Measurements from ENCODE around the gene ENOX2. TPM values are rescaled to one million over a fixed set of nuclear protein-coding genes. Genes with fewer than 3 reads are reported as not detected.

ENOX2 gene
- total RNA-seq, 1 donor from 2014 or later, result 12.2 TPM

DNA sequence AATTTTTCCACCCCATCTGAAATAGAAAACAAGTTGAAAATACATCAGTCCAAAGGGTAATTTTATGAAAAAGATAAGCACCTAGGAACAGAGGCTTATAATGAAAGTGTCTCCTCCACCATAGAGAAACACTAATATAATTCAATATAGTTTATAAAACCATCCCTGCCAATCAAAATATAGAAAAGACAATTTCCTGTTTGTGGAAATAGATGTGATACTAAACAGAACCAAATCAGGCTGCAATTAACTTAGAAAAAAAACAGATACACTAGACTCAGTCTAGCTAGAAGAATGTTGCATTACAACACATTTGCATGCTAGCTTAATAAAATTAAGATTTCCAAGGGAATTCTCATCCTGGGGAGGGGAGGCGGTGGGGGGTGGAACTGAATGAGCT lies 68.2 kb downstream of the ENOX2 start:
- TF ChIP-seq, protein P1, sequence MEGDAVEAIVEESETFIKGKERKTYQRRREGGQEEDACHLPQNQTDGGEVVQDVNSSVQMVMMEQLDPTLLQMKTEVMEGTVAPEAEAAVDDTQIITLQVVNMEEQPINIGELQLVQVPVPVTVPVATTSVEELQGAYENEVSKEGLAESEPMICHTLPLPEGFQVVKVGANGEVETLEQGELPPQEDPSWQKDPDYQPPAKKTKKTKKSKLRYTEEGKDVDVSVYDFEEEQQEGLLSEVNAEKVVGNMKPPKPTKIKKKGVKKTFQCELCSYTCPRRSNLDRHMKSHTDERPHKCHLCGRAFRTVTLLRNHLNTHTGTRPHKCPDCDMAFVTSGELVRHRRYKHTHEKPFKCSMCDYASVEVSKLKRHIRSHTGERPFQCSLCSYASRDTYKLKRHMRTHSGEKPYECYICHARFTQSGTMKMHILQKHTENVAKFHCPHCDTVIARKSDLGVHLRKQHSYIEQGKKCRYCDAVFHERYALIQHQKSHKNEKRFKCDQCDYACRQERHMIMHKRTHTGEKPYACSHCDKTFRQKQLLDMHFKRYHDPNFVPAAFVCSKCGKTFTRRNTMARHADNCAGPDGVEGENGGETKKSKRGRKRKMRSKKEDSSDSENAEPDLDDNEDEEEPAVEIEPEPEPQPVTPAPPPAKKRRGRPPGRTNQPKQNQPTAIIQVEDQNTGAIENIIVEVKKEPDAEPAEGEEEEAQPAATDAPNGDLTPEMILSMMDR (IDR thresholded peaks at IDR 0.05), result no peak
- no peak overlapping the region for H3K27ac ChIP-seq
- no peaks in the 10 kb centered on the region for H3K9me3 ChIP-seq
- no peaks in the 10 kb centered on the region for H3K36me3 ChIP-seq
- no peaks in the 10 kb centered on the region for H3K4me1 ChIP-seq
- no peaks in the 10 kb centered on the region for H3K27me3 ChIP-seq
- DNase-seq (no peak), ATAC-seq (no peak)
- intact Hi-C loops (cut with DNase I), result no loop called here
- H3K4me3 ChIP-seq, result no peak overlapping the region

- intact Hi-C loops (cut with DNase I), result no loop called here
- Histone ChIP-seq H3K27ac (no peak overlapping the region), H3K9me3 (no peaks in the 10 kb centered on the region), H3K4me1 (no peaks in the 10 kb centered on the region), H3K27me3 (no peaks in the 10 kb centered on the region), H3K36me3 (no peaks in the 10 kb centered on the region), H3K4me3 (no peak overlapping the region)
- no peak for ATAC-seq
- TF ChIP-seq, protein P1 (IDR thresholded peaks at IDR 0.05), result no peak
- DNase-seq, result no peak
Measured at GRCh38 chrX:130834149-130834548, 68.9 kb downstream of the ENOX2 start.

GRCh38 chrX:130831347-130831722 lies 71.7 kb downstream of the ENOX2 start:
- no peak overlapping the region for H3K27ac ChIP-seq
- H3K4me3 ChIP-seq, result no peak overlapping the region
- no peaks in the 10 kb centered on the region for H3K27me3 ChIP-seq
- DNase-seq (no peak), ATAC-seq (no peak)
- TF ChIP-seq, protein P1 (IDR thresholded peaks at IDR 0.05), result no peak
- intact Hi-C loops (cut with DNase I), result no loop called here
- H3K36me3 ChIP-seq, result no peaks in the 10 kb centered on the region
- H3K9me3 ChIP-seq, result no peaks in the 10 kb centered on the region
- H3K4me1 ChIP-seq, result no peaks in the 10 kb centered on the region

- ATAC-seq (no peak), DNase-seq (no peak)
- Histone ChIP-seq H3K9me3 (no peaks in the 10 kb centered on the region), H3K4me3 (no peak overlapping the region), H3K4me1 (no peaks in the 10 kb centered on the region), H3K36me3 (no peaks in the 10 kb centered on the region), H3K27me3 (no peaks in the 10 kb centered on the region), H3K27ac (no peak overlapping the region)
- intact Hi-C loops (cut with DNase I), result no loop called here
- TF ChIP-seq, protein P1 (IDR thresholded peaks at IDR 0.05), result no peak
Measured at GRCh38 chrX:130830599-130831346, 72.2 kb downstream of the ENOX2 start.

DNA sequence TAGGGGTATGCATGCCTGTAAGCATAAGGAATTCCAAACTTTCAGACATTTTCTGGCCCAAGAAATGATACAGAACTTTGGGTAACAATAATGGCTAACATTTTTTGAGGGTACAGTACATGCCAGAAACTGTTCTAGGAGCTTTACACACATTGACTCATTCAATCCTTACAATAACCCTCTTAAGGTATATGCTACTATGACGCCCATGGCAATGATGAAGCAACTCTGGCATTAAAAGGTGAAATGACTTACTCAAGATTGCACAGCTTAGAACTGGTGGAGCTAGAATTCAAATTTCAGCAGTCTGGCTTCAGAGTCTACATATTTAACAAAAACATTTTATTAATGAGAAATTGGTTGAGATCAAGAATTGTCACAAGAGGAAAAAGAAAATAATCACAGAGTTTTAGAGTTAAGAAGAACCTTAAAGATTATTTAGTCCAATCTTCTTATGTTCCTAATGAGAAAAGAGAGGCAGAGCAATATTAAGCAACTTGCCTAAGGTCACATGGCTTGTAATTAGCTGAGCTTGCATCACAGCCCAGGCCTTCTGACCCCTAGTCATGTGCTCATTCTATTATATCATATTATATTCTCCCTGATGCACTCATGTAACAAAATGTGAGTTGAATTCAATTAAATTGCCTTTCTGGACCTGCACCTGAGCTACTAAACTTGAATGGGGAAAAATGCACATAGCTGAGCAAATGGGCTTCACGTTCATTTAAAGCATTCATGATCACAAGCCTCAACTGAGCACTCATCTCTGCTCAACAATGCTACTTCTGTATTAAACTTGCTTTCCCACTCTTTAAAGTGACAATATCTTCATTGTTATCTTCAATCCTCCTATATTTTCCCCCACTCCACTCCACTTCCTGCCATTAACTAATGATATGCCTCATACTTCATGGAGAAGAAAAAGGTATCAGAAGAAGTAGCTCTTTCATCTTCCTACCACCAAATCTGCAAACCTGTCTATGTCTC lies 73.2 kb downstream of the ENOX2 start:
- no peak for ATAC-seq
- Histone ChIP-seq H3K4me3 (no peak overlapping the region), H3K9me3 (no peaks in the 10 kb centered on the region), H3K36me3 (no peaks in the 10 kb centered on the region), H3K27ac (no peak overlapping the region), H3K4me1 (no peaks in the 10 kb centered on the region), H3K27me3 (no peaks in the 10 kb centered on the region)
- no peak for DNase-seq
- intact Hi-C loops (cut with DNase I), result no loop called here
- TF ChIP-seq, protein P1 (IDR thresholded peaks at IDR 0.05), result no peak
